Peyer's patch (tissue), 4 donors: ENCODE measurements around the gene EPSTI1. TPM values are rescaled to one million over a fixed set of nuclear protein-coding genes. Genes with fewer than 3 reads are reported as not detected.

ENCODE experiments used
- DNase-seq, 3 donors: peaks; one replicate each; pipeline ENCODE4 v3.0.0-alpha.2; 2017 to 2019
- H3K27ac ChIP-seq, 4 donors: fragments of 200-600 bp; sonication (generic); one replicate each; pipeline ENCODE4 v1.5.1; 2016 to 2019
- H3K27me3 ChIP-seq, 2 donors: fragments of 200-600 bp; sonication (generic); one replicate each; pipeline ENCODE4 v1.5.1; 2019
- H3K36me3 ChIP-seq, 3 donors: fragments of 200-600 bp; sonication (generic); one replicate each; pipeline ENCODE4 v1.5.1; 2016 to 2019
- H3K4me1 ChIP-seq, 4 donors: fragments of 200-600 bp; sonication (generic); one replicate each; pipeline ENCODE4 v1.5.1; 2016 to 2019
- H3K4me3 ChIP-seq, 4 donors: fragments of 200-600 bp; sonication (generic); 1 replicate in 3 of 4; 2 replicates in 1 of 4; pipeline ENCODE4 v1.5.1; 2016 to 2019; ENCODE audit warnings: mild to moderate bottlenecking in 1 of 4
- H3K9me3 ChIP-seq, 4 donors: fragments of 200-600 bp; sonication (generic); one replicate each; pipeline ENCODE4 v1.5.1; 2016 to 2019; ENCODE audit warnings: mild to moderate bottlenecking in 1 of 4
- POLR2A ChIP-seq, 2 donors: fragments of 450-650 bp; IDR thresholded peaks; one replicate each; pipeline ENCODE4 v1.5.1; 2017; ENCODE audit warnings: antibody characterized with exemption in 2 of 2, mild to moderate bottlenecking in 2 of 2, moderate library complexity in 2 of 2
- total RNA-seq, 4 donors: library from RNA; depleted of rRNA; stranded (reverse); fragments of >200 nt; gene quantifications; one replicate each; pipeline ENCODE4 v1.1.0, GENCODE V29; 2016
- TF ChIP-seq, protein P1 (sequence below), 6 experiments: fragments of 450-650 bp in 4 of 6; fragments of 200-600 bp in 2 of 6; sonication (generic) in 1 of 6; IDR thresholded peaks; one replicate each; pipeline ENCODE4 v1.5.1; 2017 to 2019; ENCODE audit warnings: antibody characterized with exemption in 6 of 6, mild to moderate bottlenecking in 3 of 6, moderate library complexity in 1 of 6

Gene EPSTI1
- total RNA-seq, 4 donors from 2014 or later = 8.8 to 45.4 (median 22.1) TPM

DNA sequence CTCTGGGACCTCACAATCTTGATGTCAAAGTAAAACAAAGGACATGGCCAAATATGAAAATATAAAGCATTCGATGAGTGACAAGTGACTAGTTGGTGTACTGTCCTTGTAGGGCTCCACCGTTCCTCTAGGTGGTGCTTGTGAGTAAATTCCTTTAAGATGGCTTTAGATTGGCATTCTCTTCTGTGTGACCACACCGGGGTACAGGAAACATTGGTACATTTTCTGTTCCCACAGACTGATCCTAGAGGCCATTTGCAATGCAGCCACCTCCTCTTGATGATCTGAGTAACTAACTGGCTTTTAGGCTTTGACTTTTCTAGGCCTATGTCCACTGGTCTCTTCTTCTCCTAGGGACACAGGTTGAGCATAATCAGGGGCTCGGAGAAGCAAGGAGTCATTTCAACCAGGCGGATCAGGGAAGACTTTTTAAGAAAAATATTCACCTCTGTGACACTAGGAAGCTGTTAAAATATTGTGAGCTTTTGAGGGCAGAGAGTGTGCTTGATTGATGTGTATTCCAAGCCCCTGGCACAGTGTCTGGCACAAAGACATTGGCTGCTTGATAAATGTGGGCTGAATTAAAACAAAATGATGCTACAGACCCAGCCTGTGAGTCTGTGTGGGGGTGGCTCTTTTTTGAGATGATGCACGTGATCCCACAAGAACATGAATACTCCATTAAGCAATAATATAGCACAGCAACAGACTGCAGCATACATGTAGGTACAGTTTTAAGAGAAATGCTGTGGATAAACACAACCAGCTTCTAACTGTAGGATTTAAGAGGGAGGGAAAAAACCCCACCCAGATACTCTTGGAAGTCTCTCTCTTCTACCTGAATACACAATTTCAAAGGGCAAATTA lies 21.0 kb downstream of the EPSTI1 start:
- Histone ChIP-seq H3K27me3 (no peaks in the 10 kb centered on the region), H3K4me1 (peaks cover 0 to 24% (median 4%) of the 10 kb centered on the region in 4 donors), H3K9me3 (no peaks in the 10 kb centered on the region), H3K4me3 (no peak overlapping the region), H3K27ac (no peak overlapping the region), H3K36me3 (no peaks in the 10 kb centered on the region)
- DNase-seq = peak in 2 of 3 donors; percentile 62 to 82
- no peak for TF ChIP-seq POLR2A (IDR thresholded peaks at IDR 0.05)
- TF ChIP-seq, protein P1, sequence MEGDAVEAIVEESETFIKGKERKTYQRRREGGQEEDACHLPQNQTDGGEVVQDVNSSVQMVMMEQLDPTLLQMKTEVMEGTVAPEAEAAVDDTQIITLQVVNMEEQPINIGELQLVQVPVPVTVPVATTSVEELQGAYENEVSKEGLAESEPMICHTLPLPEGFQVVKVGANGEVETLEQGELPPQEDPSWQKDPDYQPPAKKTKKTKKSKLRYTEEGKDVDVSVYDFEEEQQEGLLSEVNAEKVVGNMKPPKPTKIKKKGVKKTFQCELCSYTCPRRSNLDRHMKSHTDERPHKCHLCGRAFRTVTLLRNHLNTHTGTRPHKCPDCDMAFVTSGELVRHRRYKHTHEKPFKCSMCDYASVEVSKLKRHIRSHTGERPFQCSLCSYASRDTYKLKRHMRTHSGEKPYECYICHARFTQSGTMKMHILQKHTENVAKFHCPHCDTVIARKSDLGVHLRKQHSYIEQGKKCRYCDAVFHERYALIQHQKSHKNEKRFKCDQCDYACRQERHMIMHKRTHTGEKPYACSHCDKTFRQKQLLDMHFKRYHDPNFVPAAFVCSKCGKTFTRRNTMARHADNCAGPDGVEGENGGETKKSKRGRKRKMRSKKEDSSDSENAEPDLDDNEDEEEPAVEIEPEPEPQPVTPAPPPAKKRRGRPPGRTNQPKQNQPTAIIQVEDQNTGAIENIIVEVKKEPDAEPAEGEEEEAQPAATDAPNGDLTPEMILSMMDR (IDR thresholded peaks at IDR 0.05) = peak; percentile 58 to 81 (median 73)

DNA sequence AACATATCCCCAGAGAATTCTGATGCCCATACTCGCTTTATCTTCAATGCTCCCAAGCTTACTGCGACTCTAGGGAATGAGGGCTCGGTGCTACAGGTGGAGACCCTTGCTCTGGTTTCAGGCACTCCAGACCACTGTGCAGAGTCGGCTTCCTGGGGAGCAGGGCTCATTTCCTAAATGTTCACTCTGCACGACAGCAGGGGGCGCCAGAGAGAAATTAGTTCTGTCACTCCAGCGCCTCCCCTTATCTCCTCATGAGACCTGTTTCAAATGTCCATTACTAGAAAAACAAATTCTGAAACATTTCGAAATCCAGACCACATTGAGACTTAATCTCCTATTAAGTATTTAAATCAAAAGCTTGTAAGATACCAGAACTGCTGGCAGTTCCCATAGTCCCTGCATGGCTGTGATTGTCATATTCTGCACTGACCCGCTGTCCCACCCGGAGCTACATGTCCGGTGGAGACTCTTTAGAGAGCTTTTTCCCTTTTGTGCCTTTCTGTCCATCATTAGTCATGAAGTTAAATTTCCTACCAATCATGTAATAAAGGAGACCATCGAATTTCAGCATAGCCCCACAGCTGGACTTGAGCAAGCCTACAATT lies 22.4 kb downstream of the EPSTI1 start:
- peak overlapping the region in 3 of 4 donors; percentile 13 to 82 (median 77) for H3K27ac ChIP-seq
- no peaks in the 10 kb centered on the region for H3K9me3 ChIP-seq
- DNase-seq = peak; percentile 79 to 94 (median 87)
- peaks cover 0 to 24% (median 4%) of the 10 kb centered on the region in 4 donors for H3K4me1 ChIP-seq
- no peaks in the 10 kb centered on the region for H3K27me3 ChIP-seq
- no peaks in the 10 kb centered on the region for H3K36me3 ChIP-seq
- H3K4me3 ChIP-seq = no peak overlapping the region
- no peak for TF ChIP-seq POLR2A (IDR thresholded peaks at IDR 0.05)
- TF ChIP-seq, protein P1 (IDR thresholded peaks at IDR 0.05) = peak; percentile 76 to 86 (median 80)

DNA sequence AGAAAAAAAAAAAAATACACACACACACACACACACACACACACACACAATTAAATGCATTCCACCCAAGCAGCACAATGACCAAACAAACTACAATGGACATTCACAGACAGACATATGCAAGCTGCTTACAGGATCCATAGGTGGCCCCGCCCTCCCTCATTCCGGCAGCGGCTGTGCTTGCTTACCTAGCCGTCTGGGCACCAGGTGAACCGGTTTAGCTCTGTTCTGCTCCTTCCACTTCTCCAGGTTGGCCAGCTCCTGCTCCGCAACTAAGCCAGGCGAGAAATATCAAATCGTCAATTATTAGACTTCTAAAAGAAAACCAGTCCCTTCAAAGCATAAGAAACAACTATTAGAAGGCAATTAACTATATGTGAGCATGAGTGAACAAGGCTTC lies 23.1 kb downstream of the EPSTI1 start:
- TF ChIP-seq, protein P1 (IDR thresholded peaks at IDR 0.05) = no peak
- TF ChIP-seq POLR2A (IDR thresholded peaks at IDR 0.05) = no peak
- Histone ChIP-seq H3K9me3 (no peaks in the 10 kb centered on the region), H3K27ac (peak overlapping the region in 3 of 4 donors; percentile 13 to 82 (median 77)), H3K4me3 (no peak overlapping the region), H3K4me1 (peaks cover 0 to 24% (median 4%) of the 10 kb centered on the region in 4 donors), H3K27me3 (no peaks in the 10 kb centered on the region), H3K36me3 (no peaks in the 10 kb centered on the region)
- peak in 2 of 3 donors; percentile 82 to 83 for DNase-seq

DNA sequence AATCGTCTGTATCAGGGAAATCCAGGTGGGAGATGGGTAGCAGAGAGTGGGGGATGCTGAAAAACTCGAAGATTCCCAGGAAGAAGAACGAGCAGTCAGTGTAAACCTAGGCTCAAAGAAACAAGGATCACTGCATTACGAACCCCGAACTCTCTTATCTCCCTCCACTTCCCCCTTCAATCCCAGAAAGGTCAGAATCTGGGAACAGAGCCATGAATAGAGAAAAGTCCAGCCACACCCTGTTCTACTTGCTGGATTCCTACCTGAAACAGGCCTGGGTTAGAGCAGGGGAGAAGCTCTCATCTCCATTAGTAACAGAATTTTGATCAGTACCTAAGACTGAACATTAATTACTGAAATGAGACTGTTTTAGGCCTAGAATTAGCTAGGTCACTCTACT lies 24.4 kb downstream of the EPSTI1 start:
- Histone ChIP-seq H3K4me1 (peaks cover 0 to 24% (median 4%) of the 10 kb centered on the region in 4 donors), H3K36me3 (peaks cover 0 to 9% (median 0%) of the 10 kb centered on the region in 3 donors), H3K27ac (peak overlapping the region in 3 of 4 donors; percentile 20 to 82 (median 77)), H3K9me3 (no peaks in the 10 kb centered on the region), H3K4me3 (no peak overlapping the region), H3K27me3 (no peaks in the 10 kb centered on the region)
- TF ChIP-seq, protein P1 (IDR thresholded peaks at IDR 0.05) = no peak
- no peak for TF ChIP-seq POLR2A (IDR thresholded peaks at IDR 0.05)
- peak in 2 of 3 donors; percentile 46 to 55 for DNase-seq

DNA sequence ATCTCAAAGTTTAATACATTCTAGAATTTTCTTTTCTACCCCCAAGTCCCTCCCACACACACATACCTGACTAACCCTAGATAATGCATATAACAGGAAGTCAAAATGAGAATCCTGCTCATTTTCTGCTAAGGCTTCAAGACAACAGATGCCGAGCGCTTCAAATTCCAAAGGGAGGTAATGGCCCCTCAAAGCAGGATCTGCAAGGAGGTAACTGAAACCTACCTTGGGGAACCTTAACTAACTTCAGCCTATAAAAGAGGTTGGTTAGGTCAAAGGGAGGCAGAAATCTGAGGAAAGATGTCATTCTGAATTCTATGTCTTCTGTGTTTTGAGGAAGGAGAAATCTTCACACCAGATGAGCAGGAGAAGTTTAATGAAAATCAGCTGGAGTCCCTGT lies 26.8 kb downstream of the EPSTI1 start:
- H3K36me3 ChIP-seq = peaks cover 0 to 31% (median 0%) of the 10 kb centered on the region in 3 donors
- H3K4me1 ChIP-seq = peaks cover 0 to 24% (median 4%) of the 10 kb centered on the region in 4 donors
- H3K27me3 ChIP-seq = no peaks in the 10 kb centered on the region
- no peak overlapping the region for H3K4me3 ChIP-seq
- no peak for TF ChIP-seq POLR2A (IDR thresholded peaks at IDR 0.05)
- TF ChIP-seq, protein P1 (IDR thresholded peaks at IDR 0.05) = no peak
- no peak overlapping the region for H3K27ac ChIP-seq
- H3K9me3 ChIP-seq = no peaks in the 10 kb centered on the region
- no peak for DNase-seq
